Body of pancreas (tissue), 4 donors: ENCODE results near the gene AVPR1A. TPM values are rescaled to one million over a fixed set of nuclear protein-coding genes. Genes with fewer than 3 reads are reported as not detected.

Source experiments
- ATAC-seq: fragments of 150-250 bp; one replicate; pipeline ENCODE4 v1.9.1; 2016
- DNase-seq, 4 donors: peaks; one replicate each; pipeline ENCODE4 v3.0.0-alpha.2; 2019
- H3K27ac ChIP-seq, 4 donors: fragments of 200-600 bp; sonication (generic); 1 replicate in 3 of 4; 2 replicates in 1 of 4; pipeline versions ENCODE4 v1.5.1 to v1.6.1; 2016 to 2019; ENCODE audit warnings: mild to moderate bottlenecking in 1 of 4, mixed read lengths in 1 of 4, moderate library complexity in 1 of 4
- H3K27me3 ChIP-seq, 2 donors: fragments of 200-600 bp; sonication (generic); one replicate each; pipeline ENCODE4 v1.6.0; 2016; ENCODE audit warnings: mild to moderate bottlenecking in 1 of 2
- H3K36me3 ChIP-seq, 2 donors: fragments of 200-600 bp; sonication (generic); replicated peaks in 1 of 2; 2 replicates each; pipeline ENCODE4 v1.5.1; 2016; ENCODE audit warnings: low read depth in 2 of 2; ENCODE audit not compliant: insufficient read depth in 1 of 2
- H3K4me1 ChIP-seq: fragments of 200-600 bp; sonication (generic); one replicate; pipeline ENCODE4 v1.6.0; 2016
- H3K4me3 ChIP-seq, 2 donors: fragments of 200-600 bp; sonication (generic); 1 replicate in 1 of 2; 2 replicates in 1 of 2; pipeline ENCODE4 v1.5.1; 2016 to 2019
- H3K9me3 ChIP-seq, 3 donors: fragments of 200-600 bp; sonication (generic); 1 replicate in 2 of 3; 2 replicates in 1 of 3; pipeline ENCODE4 v1.5.1; 2016
- POLR2A ChIP-seq, 3 donors: fragments of 450-650 bp; IDR thresholded peaks; one replicate each; pipeline ENCODE4 v1.6.1; 2016; ENCODE audit warnings: antibody characterized with exemption in 3 of 3, mild to moderate bottlenecking in 2 of 3
- WGBS, 2 donors: methylation state at CpG; one replicate each; pipeline ENCODE4 v1.1.5; 2017; 5-methylcytosine and 5-hydroxymethylcytosine counted together
- intact Hi-C: fragments of 100-400 bp; cut with DNase I; formaldehyde crosslinking; loops from one replicate; pipeline ENCODE4 v1.15.1; 2023
- total RNA-seq, 2 donors: library from RNA; depleted of rRNA; stranded (reverse); fragments of >200 nt; gene quantifications; one replicate each; pipeline ENCODE4 v1.1.0, GENCODE V29; 2016
- TF ChIP-seq, protein P1 (sequence below), 7 experiments: fragments of 450-650 bp in 4 of 7; fragments of 200-600 bp in 3 of 7; sonication (generic) in 3 of 7; IDR thresholded peaks; one replicate each; pipeline ENCODE4 v1.5.1; 2016 to 2019; ENCODE audit warnings: antibody characterized with exemption in 7 of 7

AVPR1A gene
- total RNA-seq, 2 donors from 2014 or later = 1.8 to 2.0 TPM

DNA sequence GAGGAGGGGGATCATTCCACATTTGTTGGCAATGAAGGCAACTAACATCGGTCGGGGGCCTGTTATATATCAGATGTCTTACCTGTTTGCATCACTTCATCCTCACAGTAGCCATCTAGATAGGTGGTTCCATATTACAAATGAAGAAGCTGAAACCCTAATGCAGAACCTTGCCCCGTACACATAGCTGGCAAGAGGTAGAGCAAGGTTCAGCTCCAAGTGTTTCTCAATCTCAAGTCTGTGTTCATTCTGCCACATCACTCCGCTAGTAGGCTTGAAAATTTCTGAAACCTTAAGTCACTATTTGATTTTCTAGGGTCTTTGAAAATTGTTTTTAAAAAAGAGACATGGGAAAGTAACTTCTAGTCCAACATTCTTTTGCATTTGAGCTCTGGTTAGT lies 17.0 kb downstream of the AVPR1A start:
- WGBS, 2 donors = 85 to 91% methylated on average over 4 of the region's 4 CpGs
- Histone ChIP-seq H3K27me3 (no peaks in the 10 kb centered on the region), H3K27ac (no peak overlapping the region), H3K4me3 (no peak overlapping the region), H3K36me3 (no peaks in the 10 kb centered on the region), H3K4me1 (no peaks in the 10 kb centered on the region), H3K9me3 (no peaks in the 10 kb centered on the region)
- TF ChIP-seq POLR2A (IDR thresholded peaks at IDR 0.05) = no peak
- TF ChIP-seq, protein P1, sequence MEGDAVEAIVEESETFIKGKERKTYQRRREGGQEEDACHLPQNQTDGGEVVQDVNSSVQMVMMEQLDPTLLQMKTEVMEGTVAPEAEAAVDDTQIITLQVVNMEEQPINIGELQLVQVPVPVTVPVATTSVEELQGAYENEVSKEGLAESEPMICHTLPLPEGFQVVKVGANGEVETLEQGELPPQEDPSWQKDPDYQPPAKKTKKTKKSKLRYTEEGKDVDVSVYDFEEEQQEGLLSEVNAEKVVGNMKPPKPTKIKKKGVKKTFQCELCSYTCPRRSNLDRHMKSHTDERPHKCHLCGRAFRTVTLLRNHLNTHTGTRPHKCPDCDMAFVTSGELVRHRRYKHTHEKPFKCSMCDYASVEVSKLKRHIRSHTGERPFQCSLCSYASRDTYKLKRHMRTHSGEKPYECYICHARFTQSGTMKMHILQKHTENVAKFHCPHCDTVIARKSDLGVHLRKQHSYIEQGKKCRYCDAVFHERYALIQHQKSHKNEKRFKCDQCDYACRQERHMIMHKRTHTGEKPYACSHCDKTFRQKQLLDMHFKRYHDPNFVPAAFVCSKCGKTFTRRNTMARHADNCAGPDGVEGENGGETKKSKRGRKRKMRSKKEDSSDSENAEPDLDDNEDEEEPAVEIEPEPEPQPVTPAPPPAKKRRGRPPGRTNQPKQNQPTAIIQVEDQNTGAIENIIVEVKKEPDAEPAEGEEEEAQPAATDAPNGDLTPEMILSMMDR (IDR thresholded peaks at IDR 0.05) = no peak
- no peak for ATAC-seq
- intact Hi-C loops = no loop called here
- DNase-seq = no peak

DNA sequence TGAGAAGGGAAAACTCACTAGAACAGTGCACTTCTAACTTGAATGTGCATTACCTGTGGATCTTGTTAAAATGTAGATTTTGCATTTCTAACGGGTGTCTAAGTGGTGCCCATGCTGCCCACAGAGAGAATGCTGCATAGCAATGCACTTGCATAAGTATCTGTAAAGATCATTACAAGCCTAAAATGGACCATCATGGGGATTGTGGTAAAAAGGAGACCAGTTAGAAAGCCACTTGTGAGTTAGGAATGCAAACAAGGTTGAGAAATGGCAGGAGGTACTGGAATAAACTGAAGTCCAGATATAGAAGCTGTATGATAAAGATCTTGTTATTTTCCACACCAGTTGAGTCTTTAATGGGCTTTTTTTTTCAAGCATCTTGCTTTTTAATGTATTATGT lies 18.8 kb downstream of the AVPR1A start:
- TF ChIP-seq, protein P1 (IDR thresholded peaks at IDR 0.05) = no peak
- TF ChIP-seq POLR2A (IDR thresholded peaks at IDR 0.05) = no peak
- no peak for DNase-seq
- Histone ChIP-seq H3K9me3 (no peaks in the 10 kb centered on the region), H3K4me3 (no peak overlapping the region), H3K27me3 (no peaks in the 10 kb centered on the region), H3K27ac (no peak overlapping the region), H3K4me1 (no peaks in the 10 kb centered on the region), H3K36me3 (no peaks in the 10 kb centered on the region)
- 80 to 82% methylated on average over 1 of the region's 1 CpG for WGBS, 2 donors
- ATAC-seq = no peak
- intact Hi-C loops = no loop called here

DNA sequence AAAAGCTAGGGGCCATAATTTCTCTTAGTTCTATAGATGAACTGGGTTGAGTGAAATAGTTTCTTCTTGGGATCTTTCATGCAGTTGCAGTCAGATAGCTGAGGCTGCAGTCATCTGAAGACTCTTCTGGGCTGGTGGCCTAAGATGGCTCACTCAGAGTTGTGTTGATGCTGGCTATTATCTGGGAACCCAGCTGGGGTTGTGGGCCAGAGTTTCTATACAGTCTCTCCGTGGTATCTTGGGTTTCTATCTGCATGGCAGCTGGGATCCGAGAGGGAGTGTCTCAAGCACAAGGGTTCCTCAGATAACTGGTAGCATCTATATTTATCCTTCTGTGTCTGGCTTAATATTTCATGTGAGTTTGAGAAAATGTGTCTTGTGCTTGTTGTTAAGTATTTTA lies 21.1 kb downstream of the AVPR1A start:
- no peaks in the 10 kb centered on the region for H3K27me3 ChIP-seq
- WGBS, 2 donors = 68 to 78% methylated on average over 2 of the region's 2 CpGs

DNA sequence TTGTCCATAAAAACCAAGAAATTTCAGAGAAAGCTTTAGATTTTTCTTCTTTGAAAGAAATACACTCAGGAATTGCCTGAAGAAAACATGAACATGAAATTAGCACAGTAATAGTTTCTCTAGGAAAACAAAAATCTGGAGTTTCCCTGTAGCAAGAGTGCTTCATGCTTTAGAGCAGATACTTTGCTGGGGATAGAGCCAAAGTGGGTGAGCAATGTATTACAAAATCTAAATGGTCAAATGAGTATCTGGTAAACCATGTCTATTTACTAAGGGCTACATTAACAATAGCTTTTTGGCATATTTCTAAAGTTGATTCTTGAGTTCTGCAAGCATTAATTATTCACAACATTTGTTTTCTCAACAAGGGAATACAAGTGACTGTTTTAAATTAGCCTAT lies 26.2 kb downstream of the AVPR1A start:
- DNase-seq = no peak
- ATAC-seq = no peak
- H3K27ac ChIP-seq = no peak overlapping the region
- no peak overlapping the region for H3K4me3 ChIP-seq
- H3K36me3 ChIP-seq = no peaks in the 10 kb centered on the region
- H3K9me3 ChIP-seq = no peaks in the 10 kb centered on the region
- no peaks in the 10 kb centered on the region for H3K27me3 ChIP-seq
- no peak for TF ChIP-seq POLR2A (IDR thresholded peaks at IDR 0.05)
- TF ChIP-seq, protein P1 (IDR thresholded peaks at IDR 0.05) = no peak
- no peaks in the 10 kb centered on the region for H3K4me1 ChIP-seq
- intact Hi-C loops = no loop called here

More for the DNA sequence above, 21.1 kb downstream of the AVPR1A start:
- TF ChIP-seq, protein P1 (IDR thresholded peaks at IDR 0.05) = no peak
- TF ChIP-seq POLR2A (IDR thresholded peaks at IDR 0.05) = no peak
- intact Hi-C loops = no loop called here
- ATAC-seq = no peak
- H3K4me1 ChIP-seq = no peaks in the 10 kb centered on the region
- no peak overlapping the region for H3K4me3 ChIP-seq
- H3K36me3 ChIP-seq = no peaks in the 10 kb centered on the region
- no peak for DNase-seq
- H3K9me3 ChIP-seq = no peaks in the 10 kb centered on the region
- no peak overlapping the region for H3K27ac ChIP-seq

DNA sequence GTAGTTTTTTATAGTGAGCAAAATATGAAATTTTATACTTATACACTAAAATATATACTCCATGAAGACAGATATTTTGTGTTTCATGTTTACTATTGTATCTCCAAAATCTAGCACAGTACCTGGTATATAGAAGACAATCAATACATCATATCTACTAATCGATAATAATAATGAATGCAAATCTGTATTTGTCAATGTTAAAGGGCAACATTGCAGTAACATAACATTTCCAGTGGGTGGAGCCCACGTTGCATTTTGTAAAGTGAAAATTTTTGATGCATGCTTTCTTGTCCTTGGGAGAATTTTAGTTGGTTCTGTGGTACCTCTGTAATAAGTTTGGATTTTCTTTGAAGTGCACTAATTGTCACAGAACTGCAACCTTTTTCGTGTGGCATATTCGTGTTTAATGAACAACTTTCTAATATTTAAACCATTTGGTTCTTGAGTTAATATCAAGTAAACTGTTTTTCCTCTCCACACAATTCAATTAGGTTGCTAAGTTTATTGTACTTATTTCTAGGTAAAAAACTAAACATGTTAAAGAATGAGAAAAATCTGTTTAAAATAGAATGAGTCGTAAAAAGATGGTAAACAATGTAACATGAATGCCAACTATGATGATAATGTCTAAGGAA lies 47.4 kb downstream of the AVPR1A start:
- intact Hi-C loops = no loop called here
- Histone ChIP-seq H3K27me3 (no peaks in the 10 kb centered on the region), H3K36me3 (no peaks in the 10 kb centered on the region), H3K27ac (no peak overlapping the region), H3K4me3 (no peak overlapping the region), H3K9me3 (no peaks in the 10 kb centered on the region), H3K4me1 (no peaks in the 10 kb centered on the region)
- TF ChIP-seq, protein P1 (IDR thresholded peaks at IDR 0.05) = peak; percentile 43 to 78 (median 73)
- TF ChIP-seq POLR2A (IDR thresholded peaks at IDR 0.05) = no peak
- DNase-seq = no peak
- no peak for ATAC-seq
- WGBS, 2 donors = 2 to 3% methylated on average over 5 of the region's 5 CpGs
